HepG2 (cell line): Measurements from ENCODE around the gene UBE2H. TPM values are rescaled to one million over a fixed set of nuclear protein-coding genes. Genes with fewer than 3 reads are reported as not detected.

Source experiments
- BCL6 ChIP-seq: IDR thresholded peaks from 2 replicates; pipeline ENCODE4 v1.6.1; 2016; ENCODE audit warnings: missing genetic modification reagents, missing compliant biosample characterization
- SNAI1 ChIP-seq: sonication (generic); formaldehyde crosslinking; IDR thresholded peaks from 2 replicates; pipeline ENCODE4 v1.5.0; 2020; ENCODE audit warnings: mild to moderate bottlenecking, missing genetic modification reagents, borderline replicate concordance
- polyA plus RNA-seq, 8 experiments: library from polyadenylated mRNA; depleted of rRNA in 3 of 8; stranded (reverse) in 7 of 8; unstranded in 1 of 8; fragments of >200 nt; fragmentation: Illumina TruSeq in 4 of 8; extraction: Trizol in 4 of 8; gene quantifications; 2 replicates each; pipeline versions ENCODE4 v1.2.1 to v1.2.3, GENCODE V29; 2011 to 2016; ENCODE audit warnings: low read depth in 4 of 8, missing spikeins in 1 of 8, mixed read lengths in 1 of 8; ENCODE audit not compliant: insufficient read depth in 1 of 8
- total RNA-seq, 5 experiments: library from RNA; depleted of rRNA; stranded (reverse); fragments of >200 nt; fragmentation: Illumina TruSeq; extraction: Trizol; gene quantifications; 2 replicates each; pipeline ENCODE4 v1.2.3, GENCODE V29; 2016; ENCODE audit warnings: low read depth in 1 of 5
- TF ChIP-seq, protein P1 (sequence below), 2 experiments: sonication (generic) in 1 of 2; formaldehyde crosslinking in 1 of 2; IDR thresholded peaks; 2 replicates each; pipeline versions ENCODE4 v1.4.0 to v1.6.1; 2018 to 2020; ENCODE audit warnings: missing genetic modification reagents in 2 of 2, borderline replicate concordance in 1 of 2, low read depth in 1 of 2, mild to moderate bottlenecking in 1 of 2, missing biosample characterization in 1 of 2
- TF ChIP-seq, protein P2 (sequence below): sonication (generic); formaldehyde crosslinking; IDR thresholded peaks from 2 replicates; pipeline ENCODE4 v1.4.0; 2020; ENCODE audit warnings: missing genetic modification reagents

UBE2H gene
- total and polyA plus RNA-seq, 2 of the 13 experiments (the other 11 are each of a cell fraction or from before 2014, with no cell fraction given): 15.5 to 40.1 TPM

DNA sequence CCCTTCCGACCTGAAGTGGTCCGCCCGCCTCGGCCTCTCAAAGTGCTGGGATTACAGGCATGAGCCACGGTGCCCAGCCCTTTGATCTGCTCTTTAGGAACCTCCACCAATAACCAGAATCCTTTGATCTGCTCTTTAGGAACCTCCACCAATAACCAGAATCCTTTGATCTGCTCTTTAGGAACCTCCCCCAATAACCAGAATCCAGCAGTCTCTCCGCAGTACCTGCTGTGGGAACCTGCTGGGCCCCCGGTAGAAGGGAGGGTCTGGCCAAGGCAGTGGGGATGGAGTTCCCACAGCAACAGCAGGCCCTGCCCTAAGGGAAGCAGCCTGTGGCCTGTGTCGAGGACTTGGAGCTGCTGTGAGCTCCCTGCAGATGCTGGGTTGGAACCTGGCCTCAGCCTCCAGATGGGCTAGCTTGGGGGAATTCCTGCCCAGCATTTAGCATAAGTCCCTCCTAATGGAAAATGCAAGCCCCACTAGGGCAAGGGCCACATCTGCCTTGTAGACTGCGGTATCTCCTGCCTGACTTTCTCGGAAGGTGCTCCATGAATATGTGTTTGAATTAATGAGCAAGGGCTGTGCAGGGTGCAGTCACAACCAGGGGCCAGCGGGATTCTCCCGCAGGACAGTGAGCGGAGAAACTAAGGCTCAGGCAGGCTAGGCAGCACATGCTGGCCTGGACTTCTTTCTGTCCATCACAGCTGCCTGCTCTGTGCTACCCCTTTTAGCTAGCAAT, 165.8 kb downstream of the UBE2H start (continued):
- TF ChIP-seq, protein P1, sequence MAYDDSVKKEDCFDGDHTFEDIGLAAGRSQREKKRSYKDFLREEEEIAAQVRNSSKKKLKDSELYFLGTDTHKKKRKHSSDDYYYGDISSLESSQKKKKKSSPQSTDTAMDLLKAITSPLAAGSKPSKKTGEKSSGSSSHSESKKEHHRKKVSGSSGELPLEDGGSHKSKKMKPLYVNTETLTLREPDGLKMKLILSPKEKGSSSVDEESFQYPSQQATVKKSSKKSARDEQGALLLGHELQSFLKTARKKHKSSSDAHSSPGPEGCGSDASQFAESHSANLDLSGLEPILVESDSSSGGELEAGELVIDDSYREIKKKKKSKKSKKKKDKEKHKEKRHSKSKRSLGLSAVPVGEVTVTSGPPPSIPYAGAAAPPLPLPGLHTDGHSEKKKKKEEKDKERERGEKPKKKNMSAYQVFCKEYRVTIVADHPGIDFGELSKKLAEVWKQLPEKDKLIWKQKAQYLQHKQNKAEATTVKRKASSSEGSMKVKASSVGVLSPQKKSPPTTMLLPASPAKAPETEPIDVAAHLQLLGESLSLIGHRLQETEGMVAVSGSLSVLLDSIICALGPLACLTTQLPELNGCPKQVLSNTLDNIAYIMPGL (CRISPR knock-in tag; IDR thresholded peaks at IDR 0.05; ENCODE audit: borderline replicate concordance in 1 of 2, low read depth in 1 of 2): no peak
- TF ChIP-seq SNAI1 (CRISPR knock-in tag) (no peak), BCL6 (CRISPR knock-in tag) (peak; percentile 97)
- TF ChIP-seq, protein P2, sequence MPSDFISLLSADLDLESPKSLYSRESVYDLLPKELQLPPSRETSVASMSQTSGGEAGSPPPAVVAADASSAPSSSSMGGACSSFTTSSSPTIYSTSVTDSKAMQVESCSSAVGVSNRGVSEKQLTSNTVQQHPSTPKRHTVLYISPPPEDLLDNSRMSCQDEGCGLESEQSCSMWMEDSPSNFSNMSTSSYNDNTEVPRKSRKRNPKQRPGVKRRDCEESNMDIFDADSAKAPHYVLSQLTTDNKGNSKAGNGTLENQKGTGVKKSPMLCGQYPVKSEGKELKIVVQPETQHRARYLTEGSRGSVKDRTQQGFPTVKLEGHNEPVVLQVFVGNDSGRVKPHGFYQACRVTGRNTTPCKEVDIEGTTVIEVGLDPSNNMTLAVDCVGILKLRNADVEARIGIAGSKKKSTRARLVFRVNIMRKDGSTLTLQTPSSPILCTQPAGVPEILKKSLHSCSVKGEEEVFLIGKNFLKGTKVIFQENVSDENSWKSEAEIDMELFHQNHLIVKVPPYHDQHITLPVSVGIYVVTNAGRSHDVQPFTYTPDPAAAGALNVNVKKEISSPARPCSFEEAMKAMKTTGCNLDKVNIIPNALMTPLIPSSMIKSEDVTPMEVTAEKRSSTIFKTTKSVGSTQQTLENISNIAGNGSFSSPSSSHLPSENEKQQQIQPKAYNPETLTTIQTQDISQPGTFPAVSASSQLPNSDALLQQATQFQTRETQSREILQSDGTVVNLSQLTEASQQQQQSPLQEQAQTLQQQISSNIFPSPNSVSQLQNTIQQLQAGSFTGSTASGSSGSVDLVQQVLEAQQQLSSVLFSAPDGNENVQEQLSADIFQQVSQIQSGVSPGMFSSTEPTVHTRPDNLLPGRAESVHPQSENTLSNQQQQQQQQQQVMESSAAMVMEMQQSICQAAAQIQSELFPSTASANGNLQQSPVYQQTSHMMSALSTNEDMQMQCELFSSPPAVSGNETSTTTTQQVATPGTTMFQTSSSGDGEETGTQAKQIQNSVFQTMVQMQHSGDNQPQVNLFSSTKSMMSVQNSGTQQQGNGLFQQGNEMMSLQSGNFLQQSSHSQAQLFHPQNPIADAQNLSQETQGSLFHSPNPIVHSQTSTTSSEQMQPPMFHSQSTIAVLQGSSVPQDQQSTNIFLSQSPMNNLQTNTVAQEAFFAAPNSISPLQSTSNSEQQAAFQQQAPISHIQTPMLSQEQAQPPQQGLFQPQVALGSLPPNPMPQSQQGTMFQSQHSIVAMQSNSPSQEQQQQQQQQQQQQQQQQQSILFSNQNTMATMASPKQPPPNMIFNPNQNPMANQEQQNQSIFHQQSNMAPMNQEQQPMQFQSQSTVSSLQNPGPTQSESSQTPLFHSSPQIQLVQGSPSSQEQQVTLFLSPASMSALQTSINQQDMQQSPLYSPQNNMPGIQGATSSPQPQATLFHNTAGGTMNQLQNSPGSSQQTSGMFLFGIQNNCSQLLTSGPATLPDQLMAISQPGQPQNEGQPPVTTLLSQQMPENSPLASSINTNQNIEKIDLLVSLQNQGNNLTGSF (CRISPR knock-in tag): no peak
- TF ChIP-seq, all 625 proteins: peak for 2
